Upper lobe of left lung (tissue), 4 donors: ENCODE data around the gene DOCK4.

Experiments
- CTCF ChIP-seq, 6 experiments: fragments of 450-650 bp in 4 of 6; fragments of 200-600 bp in 2 of 6; sonication (generic) in 2 of 6; IDR thresholded peaks; one replicate each; pipeline ENCODE4 v1.5.1; 2016 to 2019; ENCODE audit warnings: antibody characterized with exemption in 6 of 6
- EP300 ChIP-seq, 4 donors: sonication (generic); formaldehyde crosslinking; IDR thresholded peaks; one replicate each; pipeline ENCODE4 v1.5.1; 2017; ENCODE audit warnings: antibody characterized with exemption in 4 of 4, control low read depth in 2 of 4
- POLR2A ChIP-seq, 4 donors: fragments of 450-650 bp; IDR thresholded peaks; one replicate each; pipeline ENCODE4 v1.5.1; 2016 to 2017; ENCODE audit warnings: antibody characterized with exemption in 4 of 4, mild to moderate bottlenecking in 2 of 4

GRCh38 chr7:111958896-111959295, 247.3 kb downstream of the DOCK4 start:
- TF ChIP-seq CTCF (IDR thresholded peaks at IDR 0.05): no peak
- no peak for TF ChIP-seq POLR2A (IDR thresholded peaks at IDR 0.05)
- TF ChIP-seq EP300 (IDR thresholded peaks at IDR 0.05): no peak
